ENCODE measurements around the gene SLC17A4.

DNA sequence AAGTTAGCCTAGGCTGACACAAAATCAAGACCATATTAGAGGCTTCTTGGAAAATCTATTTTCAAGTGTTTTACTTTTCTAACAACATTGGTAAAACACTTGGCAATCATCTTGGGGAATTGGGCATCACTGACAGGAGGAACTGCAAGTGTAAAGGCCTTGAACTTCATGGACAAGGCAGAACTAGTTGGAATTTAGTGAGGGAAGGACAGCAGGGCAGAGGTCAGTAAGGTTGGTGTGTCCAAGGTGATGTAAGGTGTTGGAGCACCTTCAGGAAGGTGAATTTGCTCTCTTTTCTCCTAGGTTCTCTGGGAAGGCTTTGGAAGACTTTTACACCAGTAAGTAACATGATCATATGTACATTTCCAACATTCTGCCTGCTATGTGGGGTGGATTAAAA, 1.5 kb upstream of the SLC17A4 start:
- TF ChIP-seq, protein P1, sequence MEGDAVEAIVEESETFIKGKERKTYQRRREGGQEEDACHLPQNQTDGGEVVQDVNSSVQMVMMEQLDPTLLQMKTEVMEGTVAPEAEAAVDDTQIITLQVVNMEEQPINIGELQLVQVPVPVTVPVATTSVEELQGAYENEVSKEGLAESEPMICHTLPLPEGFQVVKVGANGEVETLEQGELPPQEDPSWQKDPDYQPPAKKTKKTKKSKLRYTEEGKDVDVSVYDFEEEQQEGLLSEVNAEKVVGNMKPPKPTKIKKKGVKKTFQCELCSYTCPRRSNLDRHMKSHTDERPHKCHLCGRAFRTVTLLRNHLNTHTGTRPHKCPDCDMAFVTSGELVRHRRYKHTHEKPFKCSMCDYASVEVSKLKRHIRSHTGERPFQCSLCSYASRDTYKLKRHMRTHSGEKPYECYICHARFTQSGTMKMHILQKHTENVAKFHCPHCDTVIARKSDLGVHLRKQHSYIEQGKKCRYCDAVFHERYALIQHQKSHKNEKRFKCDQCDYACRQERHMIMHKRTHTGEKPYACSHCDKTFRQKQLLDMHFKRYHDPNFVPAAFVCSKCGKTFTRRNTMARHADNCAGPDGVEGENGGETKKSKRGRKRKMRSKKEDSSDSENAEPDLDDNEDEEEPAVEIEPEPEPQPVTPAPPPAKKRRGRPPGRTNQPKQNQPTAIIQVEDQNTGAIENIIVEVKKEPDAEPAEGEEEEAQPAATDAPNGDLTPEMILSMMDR (IDR thresholded peaks at IDR 0.05): no peak
- TF ChIP-seq EP300 (IDR thresholded peaks at IDR 0.05): no peak
